GM19395 (cell line): ENCODE results near the gene ABCC4.

Source experiments
- ATAC-seq: cut with Tn5 transposase; IDR thresholded peaks from one replicate; pipeline ENCODE4 v1.9.1; 2021; ENCODE audit warnings: mild to moderate bottlenecking, moderate library complexity; ENCODE audit not compliant: unreplicated experiment

ABCC4 gene

GRCh38 chr13:95261956-95262355 lies 39.3 kb downstream of the ABCC4 start:
- ATAC-seq = no peak

GRCh38 chr13:95260031-95260525 lies 41.2 kb downstream of the ABCC4 start:
- ATAC-seq = peak; percentile 60

- ATAC-seq = peak; percentile 64
These were observed 42.5 kb downstream of the ABCC4 start for GRCh38 chr13:95258619-95259194.

GRCh38 chr13:95258098-95258497 lies 43.2 kb downstream of the ABCC4 start:
- no peak for ATAC-seq

- ATAC-seq = no peak
These were observed 45.2 kb downstream of the ABCC4 start for GRCh38 chr13:95256091-95256490.

- ATAC-seq = no peak
These were observed 46.0 kb downstream of the ABCC4 start for GRCh38 chr13:95255072-95255732.

GRCh38 chr13:95254339-95254738 lies 46.9 kb downstream of the ABCC4 start:
- ATAC-seq = no peak

GRCh38 chr13:95253033-95253432 lies 48.2 kb downstream of the ABCC4 start:
- no peak for ATAC-seq

GRCh38 chr13:95251641-95252040 lies 49.6 kb downstream of the ABCC4 start:
- ATAC-seq = peak; percentile 41

GRCh38 chr13:95250961-95251360 lies 50.3 kb downstream of the ABCC4 start:
- peak; percentile 52 for ATAC-seq

- no peak for ATAC-seq
These were observed 52.3 kb downstream of the ABCC4 start for GRCh38 chr13:95248953-95249352.

GRCh38 chr13:95247852-95248251 lies 53.4 kb downstream of the ABCC4 start:
- no peak for ATAC-seq

- ATAC-seq = no peak
These were observed 54.1 kb downstream of the ABCC4 start for GRCh38 chr13:95247171-95247570.

GRCh38 chr13:95246292-95247082 lies 54.8 kb downstream of the ABCC4 start:
- ATAC-seq = no peak

GRCh38 chr13:95245071-95245470 lies 56.2 kb downstream of the ABCC4 start:
- ATAC-seq = peak; percentile 79

- no peak for ATAC-seq
These were observed 58.0 kb downstream of the ABCC4 start for GRCh38 chr13:95243207-95243606.

GRCh38 chr13:95241321-95241720 lies 59.9 kb downstream of the ABCC4 start:
- no peak for ATAC-seq

- ATAC-seq = peak; percentile 67
These were observed 62.0 kb downstream of the ABCC4 start for GRCh38 chr13:95239283-95239682.

- no peak for ATAC-seq
These were observed 63.9 kb downstream of the ABCC4 start for GRCh38 chr13:95237310-95237870.

GRCh38 chr13:95236774-95237173 lies 64.5 kb downstream of the ABCC4 start:
- ATAC-seq = no peak

GRCh38 chr13:95235974-95236373 lies 65.3 kb downstream of the ABCC4 start:
- no peak for ATAC-seq
